Stimulated activated CD8-positive, alpha-beta memory T cell treated with anti-CD3 and anti-CD28 coated beads, Interleukin-12 subunit alpha, Interleukin-12 subunit beta, amount 100 ng/mL, for 24 hours (primary cell): ENCODE results near the gene GATA5.
"Not testable (repeated sequence)": the region's sequence is repeated elsewhere in the genome, so short reads cannot be mapped to it uniquely, and the experiment has no call there.

Experiments used
- DNase-seq: peaks from one replicate; pipeline ENCODE4 v3.0.0-alpha.2; 2020; ENCODE audit errors: extremely low read depth

GATA5 gene

DNA sequence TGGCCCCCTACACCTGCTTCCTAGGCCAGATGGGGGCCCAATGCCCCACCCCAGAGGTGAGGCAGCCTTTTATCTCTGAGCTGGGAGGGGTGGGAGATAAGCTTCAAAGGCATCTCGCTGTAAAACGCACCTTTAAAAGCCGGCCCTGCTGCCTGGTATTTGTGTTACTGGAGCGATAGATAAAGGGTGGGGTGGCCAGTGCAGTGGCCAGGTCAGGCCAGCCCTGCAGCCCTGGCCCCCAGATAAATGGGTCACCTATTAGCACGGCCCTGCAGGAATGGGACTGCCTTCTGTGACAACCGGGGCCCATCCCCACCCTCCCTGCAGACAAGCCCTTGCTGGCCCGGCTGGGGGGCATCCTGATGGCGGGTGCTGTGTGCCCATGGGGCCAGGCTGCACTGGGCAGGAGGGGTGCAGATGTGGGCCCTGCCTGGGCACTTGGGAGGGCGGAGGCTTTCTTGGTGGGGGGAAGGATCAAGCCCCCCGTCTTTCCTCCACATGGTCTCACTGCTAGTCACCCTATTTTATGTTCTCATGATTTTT is 45.4 kb downstream of the GATA5 start:
- no peak for DNase-seq

DNA sequence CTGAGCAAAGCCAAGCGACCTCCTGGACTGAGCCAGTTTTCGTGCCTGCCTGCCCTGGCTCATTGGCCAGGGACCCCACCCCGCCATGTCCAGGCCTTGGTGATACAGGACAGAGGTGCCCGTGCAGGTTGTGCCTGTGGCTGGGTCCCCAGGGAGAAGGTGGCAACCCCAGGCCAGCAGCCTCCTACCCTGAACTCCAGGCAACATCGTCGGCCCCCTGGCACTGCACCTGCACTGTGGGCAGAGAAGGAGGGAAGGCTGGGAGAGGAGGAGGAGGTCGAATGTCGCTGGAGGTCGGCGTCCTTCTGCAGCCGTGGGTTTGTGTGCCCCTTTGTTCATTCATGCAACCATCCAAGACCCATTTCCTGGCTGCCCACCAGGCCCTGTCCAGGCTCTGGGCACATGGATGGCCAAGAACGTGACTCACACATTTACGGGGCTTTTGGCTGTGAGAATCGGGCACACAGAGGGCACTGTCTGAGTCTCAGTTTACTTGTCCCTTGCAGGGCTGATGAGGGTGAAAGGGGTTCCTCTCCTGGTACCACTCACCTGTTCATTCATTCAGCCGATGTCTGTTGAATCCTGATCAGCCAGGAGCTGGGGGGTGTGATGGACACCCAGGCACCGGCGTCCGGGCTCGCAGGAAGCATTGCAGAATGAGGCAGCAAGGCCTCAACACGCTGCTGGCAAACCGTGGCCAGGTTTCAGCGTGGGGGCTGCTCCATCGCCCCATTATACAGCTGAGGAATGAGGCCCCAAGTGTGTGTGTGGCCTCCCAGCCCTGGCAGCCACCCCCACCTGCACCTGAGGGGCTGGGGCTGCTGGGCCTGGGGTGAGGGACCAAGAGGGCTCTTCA is 46.1 kb downstream of the GATA5 start:
- DNase-seq: no peak

DNA sequence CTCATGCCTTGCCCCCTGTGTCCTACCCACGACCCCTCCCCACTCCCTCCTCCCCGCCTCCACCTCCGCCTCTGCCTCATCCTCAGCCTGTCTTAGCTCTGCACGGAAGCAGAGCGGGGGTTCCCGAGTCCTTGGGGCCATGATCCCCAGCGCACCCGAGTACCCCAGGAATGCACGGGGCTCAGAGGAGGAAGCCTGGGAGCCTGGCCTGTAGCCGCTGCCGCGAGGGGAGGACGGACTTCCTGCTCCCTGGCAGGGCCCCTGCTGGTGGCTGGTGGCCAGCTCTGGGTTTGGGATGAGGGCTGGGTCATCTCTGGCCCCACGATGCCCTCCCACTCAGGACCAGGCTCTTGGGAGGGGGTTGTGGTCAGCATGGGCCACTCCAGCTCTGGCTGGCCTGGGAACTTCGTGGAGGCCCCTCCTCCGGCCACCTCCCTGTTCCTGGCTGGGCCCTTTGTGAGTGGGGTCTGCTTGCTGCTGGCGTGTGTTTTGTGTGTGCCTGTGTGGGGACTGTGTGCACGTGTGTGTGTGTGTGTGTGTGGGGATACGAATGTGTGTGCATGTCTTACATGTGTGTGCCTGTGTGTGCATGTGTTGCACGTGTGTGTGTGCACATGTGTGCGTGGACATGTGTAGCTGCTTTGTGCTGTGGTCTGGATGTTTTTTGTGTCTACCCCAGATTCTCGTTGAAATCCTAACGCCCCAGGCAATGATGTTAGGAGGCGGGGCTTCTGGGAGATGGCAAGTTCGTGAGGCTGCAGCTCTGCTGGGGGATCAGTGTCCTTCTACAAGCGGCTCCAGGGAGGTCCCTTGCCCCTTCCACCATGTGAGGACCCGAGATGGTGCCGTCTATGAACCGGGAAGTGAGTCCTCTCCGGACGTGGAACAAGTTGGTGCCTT is 47.1 kb downstream of the GATA5 start:
- no peak for DNase-seq

DNA sequence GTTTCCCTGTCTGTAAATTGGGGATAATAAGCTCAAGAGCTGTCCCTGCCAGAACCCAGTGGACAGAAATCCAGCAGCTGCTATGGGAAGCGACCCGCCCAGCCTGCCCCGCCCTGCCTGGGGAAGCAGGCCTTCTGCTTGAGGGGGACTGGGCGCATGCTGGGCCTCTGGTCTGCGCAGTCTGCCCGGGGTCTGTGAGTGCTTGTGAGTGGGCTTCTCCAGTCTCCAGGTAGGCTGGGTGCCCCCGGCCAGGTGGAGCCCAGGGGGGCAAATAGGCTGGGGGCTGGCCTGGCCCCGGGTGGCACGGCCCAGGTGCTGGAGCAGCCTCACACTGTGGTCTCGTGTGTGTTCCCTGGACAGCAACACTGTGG is 47.8 kb downstream of the GATA5 start:
- no peak for DNase-seq

DNA sequence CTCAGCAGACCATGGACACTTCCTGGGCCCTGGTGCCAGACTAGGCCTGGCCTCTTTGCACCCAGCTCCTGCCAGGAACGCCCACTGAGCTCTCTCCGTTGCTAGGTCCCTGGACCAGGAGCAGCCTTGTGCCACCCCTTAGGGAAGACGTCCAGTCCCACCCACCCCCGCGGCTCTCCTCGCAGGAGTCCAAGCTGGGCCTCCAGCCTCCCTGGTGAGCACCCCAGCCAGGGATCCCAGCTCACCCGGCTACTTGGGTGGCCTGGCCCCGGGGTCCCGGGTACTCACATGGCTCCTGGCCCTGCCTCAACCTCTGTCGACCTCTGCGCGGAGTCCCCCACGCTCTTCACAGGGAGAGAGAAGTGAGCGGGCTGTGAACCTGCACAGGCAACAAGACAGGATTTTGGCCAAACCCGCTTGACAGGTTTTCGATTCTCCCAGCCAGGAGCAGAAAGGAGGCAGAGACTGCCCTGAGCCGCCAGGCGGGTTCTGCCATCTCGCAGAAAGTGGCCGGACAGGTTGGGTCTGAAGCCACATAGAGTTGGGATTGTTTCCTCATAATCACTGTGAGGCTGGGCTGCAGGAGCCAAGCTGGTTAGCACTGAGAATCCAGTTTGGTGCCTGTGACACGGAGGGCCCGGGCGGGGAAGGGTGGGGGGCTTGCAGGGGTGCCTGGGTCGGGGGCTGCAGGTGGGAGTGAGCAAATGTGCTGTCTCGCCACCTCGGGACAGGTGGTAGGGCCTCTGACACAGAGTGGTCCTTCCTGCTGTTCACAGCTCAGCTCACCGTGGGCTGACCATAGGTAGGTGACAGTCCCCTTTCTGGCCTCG is 48.4 kb downstream of the GATA5 start, which contains the start of gene RBBP8NL:
Gene RBBP8NL, minus strand, starts transcription at position 368 of the 830 bp plus-strand sequence. CDS start 7,892 bp downstream, outside the sequence.
- DNase-seq: no peak

DNA sequence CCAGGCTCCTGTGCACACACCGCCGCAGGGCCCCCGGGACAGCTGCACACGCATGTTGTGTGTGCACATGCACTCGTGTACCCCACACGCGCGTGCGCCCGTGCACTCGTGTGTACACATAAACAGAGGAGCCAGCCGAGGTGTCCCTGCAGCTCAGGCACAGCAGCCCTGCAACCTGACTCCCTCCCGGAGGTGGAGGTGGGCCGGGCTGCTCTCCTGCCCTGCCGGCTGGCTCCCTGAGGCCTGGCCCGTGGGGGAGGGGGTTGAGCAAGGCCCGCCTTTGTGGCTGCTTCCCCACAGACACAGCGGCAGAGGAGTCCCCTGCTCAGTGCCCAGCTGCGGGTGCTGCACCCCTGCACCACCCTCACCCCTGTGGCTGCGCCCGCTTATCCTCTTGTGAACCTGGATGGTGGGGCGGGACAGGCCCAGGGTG is 49.1 kb downstream of the GATA5 start:
- DNase-seq: no peak

DNA sequence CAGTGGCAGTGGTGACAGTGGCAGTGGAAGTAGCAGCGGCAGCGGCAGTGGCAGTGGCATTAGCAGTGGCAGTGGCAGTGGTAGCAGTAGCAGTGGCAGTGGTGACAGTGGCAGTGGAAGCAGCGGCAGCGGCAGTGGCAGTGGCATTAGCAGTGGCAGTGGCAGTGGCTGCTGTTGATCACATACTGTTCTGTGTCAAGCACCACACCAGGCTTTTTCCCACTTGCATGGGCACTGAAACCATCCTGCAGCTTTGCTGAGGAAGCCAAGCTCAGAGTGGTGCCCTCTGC is 49.8 kb downstream of the GATA5 start:
- not testable (repeated sequence) for DNase-seq

DNA sequence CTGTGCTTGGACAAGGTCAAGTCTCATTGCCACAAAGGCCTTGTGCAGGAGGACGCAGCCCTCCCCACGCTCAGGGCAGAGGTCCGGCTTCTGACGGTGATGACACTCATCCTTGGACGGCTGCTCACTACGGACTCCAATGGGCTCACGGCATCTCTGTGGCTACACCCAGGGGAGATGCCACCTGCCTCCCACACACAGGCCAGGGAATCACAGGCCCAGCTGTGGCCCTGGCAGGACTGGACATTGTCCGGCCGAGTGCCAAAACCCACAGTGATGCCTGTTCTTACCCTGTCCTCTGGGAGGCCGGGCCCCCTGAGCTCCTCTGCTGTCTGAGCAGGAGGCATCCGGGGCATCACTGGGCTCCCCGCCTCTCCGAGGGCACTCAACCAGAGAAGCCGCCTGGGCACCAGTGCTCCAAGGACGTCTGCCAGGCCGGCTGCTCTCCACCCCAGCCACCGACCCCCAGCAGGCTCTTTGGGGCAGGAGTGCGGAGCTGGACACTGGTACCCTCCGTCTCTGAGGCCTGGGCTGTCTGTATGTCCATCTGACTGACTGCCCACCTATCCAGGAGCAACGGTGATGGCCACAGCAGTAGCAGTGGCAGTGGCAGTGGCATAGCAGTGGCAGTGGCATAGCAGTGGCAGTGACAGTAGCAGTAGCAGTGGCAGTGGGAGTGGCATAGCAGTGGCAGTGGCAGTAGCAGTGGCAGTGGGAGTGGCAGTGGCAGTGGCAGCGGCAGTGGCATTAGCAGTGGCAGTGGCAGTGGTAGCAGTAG is 50.3 kb downstream of the GATA5 start:
- no peak for DNase-seq

DNA sequence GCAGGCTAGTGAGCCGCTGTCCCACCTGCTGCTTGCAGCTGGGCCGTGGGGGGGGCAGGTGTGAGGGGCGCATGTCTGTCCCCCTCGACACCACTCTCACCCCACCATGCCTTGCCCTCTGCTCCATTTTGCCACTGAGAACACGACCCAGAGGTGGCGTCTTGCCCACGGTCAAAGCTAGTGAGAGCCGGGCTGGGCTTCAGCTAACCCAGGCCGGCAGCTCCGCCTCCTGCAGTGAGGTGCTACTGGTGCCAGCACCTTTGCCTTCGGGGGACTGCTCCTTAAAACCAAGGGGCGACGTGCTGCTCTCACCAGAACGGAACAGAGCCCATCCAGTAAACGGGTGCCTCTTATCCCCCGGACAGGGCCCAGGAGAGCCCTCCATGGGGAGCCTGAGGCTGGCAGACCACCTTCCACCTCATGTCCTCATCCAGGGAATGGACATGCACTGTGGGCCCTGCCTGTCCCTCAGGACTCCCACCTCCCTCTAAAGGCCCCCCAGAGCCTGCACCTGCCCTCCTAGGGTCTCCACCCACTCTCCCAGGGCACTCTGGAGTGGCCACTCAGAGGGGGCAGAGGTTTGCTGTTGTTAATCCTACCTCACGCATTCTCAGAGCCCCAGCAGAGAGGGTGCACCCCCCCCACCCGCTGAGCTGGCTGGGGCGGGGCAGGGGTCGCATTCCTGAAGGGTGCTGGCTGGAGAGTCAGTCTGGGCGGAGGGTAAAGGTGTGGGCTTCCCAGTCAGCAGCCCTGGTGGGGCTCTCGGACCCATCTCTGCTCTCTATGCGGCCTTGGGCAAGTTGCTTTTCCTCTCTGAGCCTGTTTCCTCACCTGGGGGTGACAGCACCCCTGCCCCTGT is 51.3 kb downstream of the GATA5 start:
- DNase-seq: no peak

DNA sequence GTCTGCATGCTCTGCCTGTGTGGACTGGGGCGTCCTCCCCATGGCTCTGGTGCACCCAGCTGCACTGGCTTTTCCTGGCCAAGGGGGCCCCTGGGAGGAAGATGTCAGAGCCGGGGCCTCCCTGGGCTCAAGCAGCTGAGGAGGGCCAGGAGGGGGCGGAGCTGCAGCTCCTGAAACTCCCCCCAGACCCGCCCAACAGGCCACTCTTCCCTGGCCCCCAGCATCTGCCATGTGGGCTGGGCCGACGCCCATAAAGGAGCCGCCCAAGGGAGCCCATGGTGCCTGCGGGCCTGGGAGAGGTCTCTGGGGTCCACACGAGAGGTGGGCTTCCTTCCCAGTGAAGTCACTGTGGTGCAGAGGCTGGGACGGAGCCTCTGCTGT is 52.5 kb downstream of the GATA5 start:
- DNase-seq: no peak

DNA sequence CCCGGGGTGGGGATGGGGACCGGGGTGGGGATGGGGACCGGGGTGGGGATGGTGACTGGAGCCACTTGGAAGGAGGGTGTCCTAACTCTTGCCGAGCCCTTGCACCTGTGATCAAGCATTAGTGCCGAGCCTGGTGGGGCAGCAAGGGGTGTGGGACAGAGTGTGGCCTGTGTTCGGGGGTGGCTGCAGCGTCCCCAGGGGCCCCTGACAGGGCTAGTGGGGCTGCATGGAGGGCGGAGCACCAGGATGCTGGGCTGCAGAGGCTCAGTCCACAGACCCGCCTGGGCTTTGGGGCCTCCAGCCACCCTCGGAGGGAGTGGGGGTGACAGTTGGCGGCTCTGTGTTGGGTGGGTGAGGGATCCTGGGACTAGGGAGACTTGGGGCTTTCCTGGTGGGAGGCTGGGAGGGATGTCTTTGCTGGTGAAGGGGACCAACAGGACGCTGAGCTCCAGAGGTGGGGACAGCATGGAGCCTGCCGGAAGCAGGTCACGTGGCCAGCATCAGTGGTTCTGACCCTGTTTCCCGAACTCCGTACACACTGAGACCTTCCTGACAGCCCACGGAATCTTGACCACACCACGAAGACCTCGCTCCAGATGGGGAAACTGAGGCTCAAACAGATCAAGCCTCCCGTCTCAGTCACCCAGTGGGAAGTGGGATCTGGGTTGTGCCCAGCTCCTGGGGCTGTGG is 53.0 kb downstream of the GATA5 start:
- DNase-seq: no peak

DNA sequence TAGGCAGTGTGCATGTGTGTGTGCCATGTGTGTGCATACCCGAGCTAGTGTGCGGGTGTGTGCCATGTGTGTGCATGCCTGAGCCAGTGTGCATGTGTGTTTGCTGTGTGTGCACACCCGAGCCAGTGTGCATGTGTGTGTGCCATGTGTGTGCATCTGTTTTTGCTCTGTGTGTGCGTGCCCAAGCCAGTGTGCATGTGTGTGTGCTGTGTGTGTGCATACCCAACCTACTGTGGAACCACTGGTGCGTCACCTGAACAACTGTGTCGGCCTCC is 54.1 kb downstream of the GATA5 start:
- no peak for DNase-seq

DNA sequence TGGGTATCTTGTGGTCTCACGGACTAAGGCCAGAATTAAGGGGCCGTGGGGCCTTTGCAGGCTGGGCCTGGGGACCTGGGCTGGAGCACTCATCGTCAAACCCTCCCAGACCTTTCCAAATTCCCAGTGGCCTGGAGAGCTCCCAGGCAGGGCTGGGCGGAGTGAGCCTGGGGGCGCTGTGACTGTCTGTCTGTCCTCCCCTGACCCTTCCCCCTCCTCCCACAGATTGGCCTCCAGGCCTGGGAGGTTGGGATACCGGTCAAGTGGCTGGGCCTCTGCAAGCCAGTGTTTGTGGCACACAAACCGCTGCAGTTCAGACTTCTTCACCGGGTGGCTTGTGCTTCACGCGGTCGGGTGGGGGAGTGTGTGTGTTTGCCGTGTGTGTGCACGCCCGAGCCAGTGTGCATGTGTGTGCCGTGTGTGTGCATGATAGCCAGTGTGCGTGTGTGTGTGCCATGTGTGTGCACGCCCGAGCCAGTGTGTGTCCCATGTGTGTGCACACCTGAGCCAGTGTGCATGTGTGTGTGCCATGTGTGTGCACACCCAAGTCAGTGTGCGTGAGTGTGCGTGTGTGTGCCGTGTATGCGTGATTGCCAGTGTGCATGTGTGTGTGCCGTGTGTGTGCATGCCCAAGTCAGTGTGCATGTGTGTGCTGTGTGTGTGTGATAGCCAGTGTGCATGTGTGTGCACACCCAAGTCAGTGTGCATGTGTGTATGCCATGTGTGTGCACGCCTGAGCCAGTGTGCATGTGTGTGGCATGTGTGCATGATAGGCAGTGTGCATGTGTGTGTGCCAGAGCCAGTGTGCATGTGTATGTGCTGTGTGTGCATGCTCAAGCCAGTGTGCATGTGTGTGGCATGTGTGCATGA is 54.7 kb downstream of the GATA5 start:
- DNase-seq: no peak

DNA sequence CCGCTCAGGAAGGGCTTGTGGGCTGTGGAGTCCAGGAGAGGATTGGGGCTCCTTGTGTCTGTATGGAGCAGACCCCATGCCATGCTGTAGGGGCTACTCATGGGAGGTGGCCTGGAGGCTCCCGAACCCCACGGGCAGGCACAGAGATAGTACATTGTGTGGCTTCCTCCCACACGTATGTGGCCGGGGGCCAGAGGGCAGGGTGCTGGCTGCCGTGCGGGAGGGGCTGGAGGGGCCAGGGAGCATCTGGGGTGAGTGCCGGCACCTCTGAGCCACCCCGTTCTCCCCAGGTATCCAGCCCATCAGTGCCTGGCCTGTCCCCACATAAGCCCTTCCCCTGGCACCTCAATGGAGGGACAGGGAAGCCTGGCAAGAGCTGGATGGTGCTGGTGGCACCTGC is 56.0 kb downstream of the GATA5 start:
- DNase-seq: no peak

DNA sequence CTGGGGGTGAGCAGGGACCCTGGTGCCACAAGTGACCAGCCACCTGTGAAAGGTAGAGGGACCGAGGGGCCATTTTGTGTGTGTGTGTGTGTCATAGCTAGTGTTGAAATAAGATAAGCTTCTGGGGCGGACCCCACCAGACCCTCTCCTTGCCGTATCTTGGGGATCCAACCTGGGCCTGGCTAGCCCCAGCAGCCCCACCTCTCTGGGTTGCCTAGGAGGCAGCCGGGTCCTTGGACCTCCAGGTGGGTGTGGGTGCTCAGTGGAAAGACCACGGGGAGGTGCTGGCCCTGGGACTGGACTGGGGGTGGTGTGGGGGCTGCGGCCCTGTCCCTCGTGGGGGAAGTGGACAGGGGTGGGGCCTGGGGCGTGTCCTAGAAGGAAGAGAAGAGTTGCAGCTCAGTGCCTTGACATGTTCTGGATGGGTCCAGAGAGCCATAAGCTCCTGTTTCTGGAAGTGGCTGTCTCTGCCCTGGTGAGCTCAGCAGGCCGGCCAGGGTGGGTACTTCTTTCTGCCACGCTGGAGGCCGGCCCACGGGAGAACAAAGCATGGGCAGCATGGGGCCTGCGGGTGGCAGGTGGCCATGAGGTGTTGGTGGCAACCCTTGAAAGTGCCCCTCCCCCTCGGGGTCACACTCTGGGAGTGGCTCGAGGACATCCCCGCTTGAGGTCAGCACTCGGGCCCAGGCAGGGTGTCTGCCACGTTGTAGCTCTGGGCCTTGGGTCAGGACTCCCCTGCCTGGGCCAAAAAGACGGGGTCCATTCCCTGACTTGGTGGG is 56.9 kb downstream of the GATA5 start:
- DNase-seq: no peak

DNA sequence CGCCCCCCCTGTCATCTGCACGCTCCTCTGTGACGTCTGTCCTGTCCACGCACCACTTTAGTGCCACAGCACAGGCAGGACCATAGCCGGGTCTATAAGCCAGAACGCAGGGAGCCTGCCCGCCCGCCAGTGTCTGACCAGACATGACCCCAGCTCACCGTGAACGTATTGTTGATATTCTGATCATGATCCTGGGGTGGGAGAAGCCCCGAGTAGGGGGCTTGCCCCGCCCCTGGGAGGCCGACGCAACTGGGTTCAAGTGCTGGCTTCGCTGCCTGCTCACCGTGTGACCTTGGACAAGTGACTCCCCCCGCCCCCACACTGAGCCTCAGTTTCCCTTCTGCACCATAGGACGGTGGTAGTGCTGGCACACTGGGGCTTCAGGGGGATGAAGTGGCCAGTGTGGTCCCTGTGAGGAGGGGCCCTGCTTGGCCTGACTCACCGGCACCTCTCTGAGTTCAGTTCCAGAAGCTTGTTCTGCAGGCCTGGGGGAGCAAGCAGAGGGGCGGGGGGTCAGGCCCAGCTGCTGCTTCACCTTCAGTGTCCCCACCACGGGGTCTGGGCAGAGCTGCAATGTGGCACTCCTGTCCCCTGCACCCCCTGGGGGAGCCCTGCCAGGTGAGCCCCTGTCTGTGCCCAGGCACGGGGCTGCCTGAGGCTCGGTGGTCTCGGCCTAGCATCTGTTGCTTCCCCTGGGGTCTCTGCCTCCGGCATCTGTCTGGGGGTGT is 57.6 kb downstream of the GATA5 start:
- no peak for DNase-seq
